Caco-2 (cell line): ENCODE data around the gene CPLX1. TPM values are rescaled to one million over a fixed set of nuclear protein-coding genes. Genes with fewer than 3 reads are reported as not detected.

Source experiments
- BruUV-seq: library from RNA; stranded (reverse); fragments of 400-500 nt; replicated peaks from 2 replicates; lab custom pipeline; 2021; lab: Mats Ljungman, UMichigan
- CTCF ChIA-PET: fragments of 300-600 bp; sonication (Branson Sonifier 250); formaldehyde crosslinking; loops from one replicate; lab custom pipeline; 2022; ENCODE audit warnings: antibody characterized with exemption; lab: Charles Lee
- POLR2A ChIA-PET: fragments of 300-600 bp; sonication (Branson Sonifier 250); formaldehyde crosslinking; loops from one replicate; lab custom pipeline; 2022; ENCODE audit warnings: antibody characterized with exemption; lab: Charles Lee
- DNase-seq, 2 experiments: peaks; one replicate each; pipeline versions ENCODE4 v3.0.0 to v3.0.0-alpha.2; 2020 to 2022
- H3K27me3 ChIP-seq: replicated peaks from 2 replicates; pipeline ENCODE4 v1.6.0; 2011; ENCODE audit warnings: low read length; ENCODE audit not compliant: control insufficient read depth, insufficient read depth
- H3K36me3 ChIP-seq: 2 replicates; pipeline ENCODE4 v1.5.1; 2011; ENCODE audit warnings: low read length; ENCODE audit not compliant: control insufficient read depth, insufficient read depth
- H3K4me1 ChIP-seq: fragments of 250-450 bp; sonication (Bioruptor Pico); 2 replicates; pipeline ENCODE4 v1.5.1; 2020; ENCODE audit warnings: mild to moderate bottlenecking
- H3K4me3 ChIP-seq: 2 replicates; pipeline ENCODE4 v1.5.1; 2011; ENCODE audit warnings: low read depth, mild to moderate bottlenecking, control low read depth, low read length
- H3K9me3 ChIP-seq: fragments of 250-450 bp; sonication (Bioruptor Pico); 2 replicates; pipeline ENCODE4 v1.5.1; 2020; ENCODE audit warnings: mild to moderate bottlenecking, moderate library complexity
- H3K27ac Mint-ChIP-seq: one replicate; pipeline ENCODE4 v1.8.0; 2022; ENCODE audit warnings: mixed read lengths; ENCODE audit not compliant: unreplicated experiment
- H3K27me3 Mint-ChIP-seq: one replicate; pipeline ENCODE4 v1.8.0; 2022; ENCODE audit warnings: mixed read lengths; ENCODE audit not compliant: insufficient read depth, unreplicated experiment
- H3K36me3 Mint-ChIP-seq: one replicate; pipeline ENCODE4 v1.8.0; 2022; ENCODE audit warnings: mild to moderate bottlenecking, mixed read lengths; ENCODE audit not compliant: insufficient read depth, unreplicated experiment
- H3K4me1 Mint-ChIP-seq: one replicate; pipeline ENCODE4 v1.8.0; 2022; ENCODE audit warnings: low read depth, mixed read lengths; ENCODE audit not compliant: unreplicated experiment
- H3K4me3 Mint-ChIP-seq: one replicate; pipeline ENCODE4 v1.8.0; 2022; ENCODE audit warnings: mild to moderate bottlenecking, moderate library complexity, mixed read lengths; ENCODE audit not compliant: unreplicated experiment
- H3K9me3 Mint-ChIP-seq: one replicate; pipeline ENCODE4 v1.8.0; 2022; ENCODE audit warnings: mixed read lengths; ENCODE audit not compliant: unreplicated experiment
- intact Hi-C: fragments of 100-400 bp; cut with micrococcal nuclease; formaldehyde crosslinking; loops from one replicate; pipeline ENCODE4 v1.10.0; 2022; ENCODE audit not compliant: unreplicated experiment
- total RNA-seq: library from RNA; stranded (reverse); gene quantifications from 2 replicates; pipeline ENCODE4 v1.2.3, GENCODE V29; 2022
- TF ChIP-seq, protein P1 (sequence below), 2 experiments: fragments of 200-600 bp in 1 of 2; IDR thresholded peaks; 1 replicate in 1 of 2; 2 replicates in 1 of 2; pipeline versions ENCODE4 v1.5.1 to v1.8.0; 2011 to 2022; ENCODE audit warnings: antibody characterized with exemption in 1 of 2, control low read depth in 1 of 2, inconsistent platforms in 1 of 2, low read depth in 1 of 2, low read length in 1 of 2, mild to moderate bottlenecking in 1 of 2, moderate library complexity in 1 of 2; ENCODE audit not compliant: insufficient read depth in 1 of 2, severe bottlenecking in 1 of 2, unreplicated experiment in 1 of 2

The CPLX1 gene
- total RNA-seq, 1 experiment from 2014 or later: 20.9 TPM

DNA sequence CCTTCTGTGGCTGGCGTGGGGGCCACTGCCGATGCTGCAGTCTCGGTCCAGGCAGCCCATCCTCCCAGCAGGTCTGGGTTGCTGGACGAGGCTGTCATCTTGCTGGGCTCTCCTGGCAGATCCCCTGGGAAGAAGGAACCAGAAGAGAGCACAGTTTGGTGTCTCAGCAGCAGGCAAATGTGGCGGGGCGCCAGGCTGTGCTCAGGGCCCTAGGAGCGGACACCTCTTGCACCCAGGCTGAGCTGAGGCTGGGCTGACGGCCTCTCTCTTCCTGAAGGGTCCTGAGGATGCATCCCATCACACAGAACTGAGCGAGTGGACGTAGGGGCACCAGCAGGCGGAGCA lies 39.2 kb upstream of the CPLX1 start:
- H3K4me1 Mint-ChIP-seq: no peaks in the 10 kb centered on the region
- no peak overlapping the region for H3K27ac Mint-ChIP-seq
- ChIA-PET POLR2A (no interaction called here), CTCF (no interaction called here)
- peaks cover 3% of the 10 kb centered on the region for H3K36me3 ChIP-seq
- no peaks in the 10 kb centered on the region for H3K4me1 ChIP-seq
- no TSS peak for BruUV-seq
- H3K4me3 Mint-ChIP-seq: no peak overlapping the region
- intact Hi-C loops: no loop called here
- H3K9me3 ChIP-seq: no peaks in the 10 kb centered on the region
- no peaks in the 10 kb centered on the region for H3K27me3 ChIP-seq
- peaks cover 54% of the 10 kb centered on the region for H3K36me3 Mint-ChIP-seq
- H3K27me3 Mint-ChIP-seq: no peaks in the 10 kb centered on the region
- H3K9me3 Mint-ChIP-seq: no peaks in the 10 kb centered on the region
- DNase-seq: no peak
- TF ChIP-seq, protein P1, sequence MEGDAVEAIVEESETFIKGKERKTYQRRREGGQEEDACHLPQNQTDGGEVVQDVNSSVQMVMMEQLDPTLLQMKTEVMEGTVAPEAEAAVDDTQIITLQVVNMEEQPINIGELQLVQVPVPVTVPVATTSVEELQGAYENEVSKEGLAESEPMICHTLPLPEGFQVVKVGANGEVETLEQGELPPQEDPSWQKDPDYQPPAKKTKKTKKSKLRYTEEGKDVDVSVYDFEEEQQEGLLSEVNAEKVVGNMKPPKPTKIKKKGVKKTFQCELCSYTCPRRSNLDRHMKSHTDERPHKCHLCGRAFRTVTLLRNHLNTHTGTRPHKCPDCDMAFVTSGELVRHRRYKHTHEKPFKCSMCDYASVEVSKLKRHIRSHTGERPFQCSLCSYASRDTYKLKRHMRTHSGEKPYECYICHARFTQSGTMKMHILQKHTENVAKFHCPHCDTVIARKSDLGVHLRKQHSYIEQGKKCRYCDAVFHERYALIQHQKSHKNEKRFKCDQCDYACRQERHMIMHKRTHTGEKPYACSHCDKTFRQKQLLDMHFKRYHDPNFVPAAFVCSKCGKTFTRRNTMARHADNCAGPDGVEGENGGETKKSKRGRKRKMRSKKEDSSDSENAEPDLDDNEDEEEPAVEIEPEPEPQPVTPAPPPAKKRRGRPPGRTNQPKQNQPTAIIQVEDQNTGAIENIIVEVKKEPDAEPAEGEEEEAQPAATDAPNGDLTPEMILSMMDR (IDR thresholded peaks at IDR 0.05; ENCODE audit: insufficient read depth in 1 of 2, low read depth in 1 of 2, low read length in 1 of 2, severe bottlenecking in 1 of 2, unreplicated experiment in 1 of 2): no peak
- no peak overlapping the region for H3K4me3 ChIP-seq

DNA sequence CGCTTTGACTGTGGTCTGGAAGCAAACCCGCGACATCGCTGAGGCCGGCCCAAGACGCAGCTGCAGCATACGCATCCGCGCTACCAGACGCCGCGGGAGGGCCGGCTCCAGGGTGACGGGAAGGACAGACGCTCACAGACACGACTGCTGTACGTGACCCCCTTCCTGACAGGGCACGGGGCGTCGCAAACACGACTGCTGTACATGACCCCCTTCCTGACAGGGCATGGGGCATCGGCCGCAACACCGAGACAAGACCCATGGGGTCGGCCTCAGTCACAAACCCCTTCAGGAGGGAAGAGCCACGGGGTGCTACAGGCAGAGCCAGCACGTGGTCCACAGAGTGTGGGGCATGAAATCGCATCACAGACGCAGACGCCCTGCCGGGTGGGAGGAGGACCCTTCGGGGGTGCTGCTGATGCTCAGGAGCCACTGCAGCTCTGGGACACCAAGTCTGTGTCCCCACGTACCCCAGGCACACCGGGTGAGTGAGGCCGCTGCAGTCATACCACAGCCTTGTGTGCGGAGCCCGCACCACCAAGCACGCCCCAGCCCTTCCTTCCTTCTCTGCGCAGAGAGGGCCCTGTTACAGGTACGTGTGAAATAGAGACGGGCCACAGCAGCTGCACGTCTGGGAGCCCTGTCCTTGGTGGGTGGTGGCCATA lies 38.7 kb upstream of the CPLX1 start:
- no TSS peak for BruUV-seq
- DNase-seq: no peak
- intact Hi-C loops: no loop called here
- Histone ChIP-seq H3K27me3 (no peaks in the 10 kb centered on the region), H3K4me3 (no peak overlapping the region), H3K9me3 (no peaks in the 10 kb centered on the region), H3K36me3 (peaks cover 3% of the 10 kb centered on the region), H3K4me1 (no peaks in the 10 kb centered on the region)
- no peak overlapping the region for H3K4me3 Mint-ChIP-seq
- CTCF ChIA-PET: no interaction called here
- H3K4me1 Mint-ChIP-seq: no peaks in the 10 kb centered on the region
- H3K36me3 Mint-ChIP-seq: peaks cover 54% of the 10 kb centered on the region
- H3K27me3 Mint-ChIP-seq: no peaks in the 10 kb centered on the region
- H3K27ac Mint-ChIP-seq: no peak overlapping the region
- TF ChIP-seq, protein P1 (IDR thresholded peaks at IDR 0.05; ENCODE audit: insufficient read depth in 1 of 2, low read depth in 1 of 2, low read length in 1 of 2, severe bottlenecking in 1 of 2, unreplicated experiment in 1 of 2): no peak
- no peaks in the 10 kb centered on the region for H3K9me3 Mint-ChIP-seq
- POLR2A ChIA-PET: no interaction called here

DNA sequence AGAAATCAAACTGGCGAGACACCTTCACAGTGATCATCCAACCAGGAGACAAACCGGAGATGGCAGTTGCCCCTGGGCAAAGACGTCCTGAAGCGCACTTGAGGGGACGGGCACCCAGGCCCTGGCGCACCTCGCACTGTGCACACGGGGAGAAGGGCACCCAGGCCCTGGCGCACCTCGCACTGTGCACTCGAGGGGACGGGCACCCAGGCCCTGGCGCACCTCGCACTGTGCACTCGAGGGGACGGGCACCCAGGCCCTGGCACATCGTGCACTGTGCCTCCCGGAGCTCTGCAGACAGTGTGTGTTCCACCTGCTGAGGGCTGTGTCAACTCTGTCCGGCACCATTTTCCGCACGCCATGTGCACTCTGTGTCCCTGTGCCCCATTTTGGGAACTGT lies 34.6 kb upstream of the CPLX1 start:
- Histone ChIP-seq H3K27me3 (no peaks in the 10 kb centered on the region), H3K4me3 (no peak overlapping the region), H3K36me3 (peaks cover 4% of the 10 kb centered on the region), H3K4me1 (no peaks in the 10 kb centered on the region), H3K9me3 (no peaks in the 10 kb centered on the region)
- Mint-ChIP-seq H3K4me1 (no peaks in the 10 kb centered on the region), H3K9me3 (no peaks in the 10 kb centered on the region), H3K27ac (no peak overlapping the region), H3K36me3 (peaks cover 63% of the 10 kb centered on the region), H3K27me3 (no peaks in the 10 kb centered on the region), H3K4me3 (no peak overlapping the region)
- ChIA-PET CTCF (no interaction called here), POLR2A (no interaction called here)
- intact Hi-C loops: no loop called here
- TF ChIP-seq, protein P1 (IDR thresholded peaks at IDR 0.05; ENCODE audit: insufficient read depth in 1 of 2, low read depth in 1 of 2, low read length in 1 of 2, severe bottlenecking in 1 of 2, unreplicated experiment in 1 of 2): no peak
- BruUV-seq: no TSS peak
- DNase-seq: no peak
